Measurements from ENCODE around the gene EPS8L3.
A peak's percentile ranks its signal among the peaks of the same experiment; 100 is the strongest.
"Not testable (repeated sequence)": the region's sequence is repeated elsewhere in the genome, so short reads cannot be mapped to it uniquely, and the experiment has no call there.

Gene EPS8L3

GRCh38 chr1:109763646-109764415, at the start of gene EPS8L3:
EPS8L3 (minus strand) TSS chr1:109763923; CDS start chr1:109761749, 2,174 bp downstream.
- DNase-seq: no peak

DNA sequence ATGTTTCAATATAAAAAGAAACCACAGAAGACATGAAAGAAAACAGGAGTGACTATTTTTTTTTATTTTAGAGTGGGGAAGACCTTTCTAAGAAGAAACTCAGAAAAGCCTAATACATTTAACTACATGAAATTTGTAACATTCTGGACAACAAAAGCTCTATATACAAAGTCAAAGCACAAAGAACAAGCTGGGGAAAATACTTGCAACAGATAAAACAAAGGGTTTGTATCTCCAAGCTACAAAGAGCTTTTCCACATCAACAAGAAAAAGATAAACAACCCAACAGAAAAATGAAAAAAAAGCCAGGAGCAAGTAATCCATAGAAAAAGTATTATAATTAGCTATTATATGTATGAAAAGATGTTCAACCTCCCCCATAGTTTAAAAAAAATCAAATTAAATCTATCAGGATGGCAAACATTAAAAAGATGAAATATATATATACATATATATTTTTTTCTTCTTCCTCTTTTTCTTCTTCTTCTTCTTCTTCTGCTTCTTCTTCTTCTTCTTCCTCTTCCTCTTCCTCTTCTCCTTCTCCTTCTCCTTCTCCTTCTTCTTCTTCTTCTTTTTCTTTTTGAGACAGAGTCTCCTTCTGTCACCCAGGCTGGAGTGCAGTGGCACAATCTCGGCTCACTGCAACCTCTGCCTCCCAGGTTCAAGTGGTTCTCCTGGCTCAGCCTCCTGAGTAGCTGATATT, 49.1 kb upstream of the EPS8L3 start:
- DNase-seq: no peak

DNA sequence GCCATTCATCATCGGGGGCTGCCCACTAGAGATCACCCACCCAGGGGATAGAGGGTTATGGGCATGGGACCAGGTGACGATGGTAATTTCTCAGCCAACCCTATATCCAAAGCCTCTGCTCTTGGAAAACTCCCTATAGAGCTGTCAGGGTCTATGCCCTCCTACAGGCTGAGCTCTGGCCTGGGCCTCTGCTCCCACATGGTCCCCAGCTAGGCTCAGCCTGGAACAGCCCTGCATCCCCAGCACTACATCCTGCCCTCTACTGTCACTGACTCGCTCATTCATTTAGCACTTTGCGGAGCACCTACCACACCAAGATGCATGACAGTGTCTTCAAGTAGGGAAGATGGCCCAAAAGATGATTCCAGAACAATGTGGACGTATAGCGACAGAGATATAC, 45.0 kb upstream of the EPS8L3 start:
- DNase-seq: no peak

GRCh38 chr1:109807822-109808680, 44.3 kb upstream of the EPS8L3 start:
- DNase-seq: no peak

DNA sequence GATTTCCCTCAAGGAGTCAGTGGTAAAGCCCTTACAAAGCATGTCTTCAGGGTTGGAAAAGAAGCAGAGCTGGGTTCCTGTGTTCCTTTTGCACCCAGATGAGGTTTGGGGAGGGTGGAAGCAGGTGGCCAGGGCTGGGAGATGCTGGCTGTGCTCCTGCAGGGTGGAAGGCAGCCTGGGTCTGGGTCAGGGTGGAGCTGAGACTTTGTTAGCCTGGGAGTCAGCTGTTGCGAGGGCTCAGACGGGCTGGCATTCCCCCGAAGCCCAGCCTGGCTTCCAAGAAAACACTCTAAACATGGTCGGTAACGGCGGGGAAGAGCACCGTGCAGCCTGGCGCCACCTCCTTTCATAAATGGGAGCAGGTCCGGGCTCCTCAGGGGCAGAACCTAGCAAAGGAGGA, 43.7 kb upstream of the EPS8L3 start:
- no peak for DNase-seq

- no peak for DNase-seq
Observed at GRCh38 chr1:109806733-109807400, 43.1 kb upstream of the EPS8L3 start.

DNA sequence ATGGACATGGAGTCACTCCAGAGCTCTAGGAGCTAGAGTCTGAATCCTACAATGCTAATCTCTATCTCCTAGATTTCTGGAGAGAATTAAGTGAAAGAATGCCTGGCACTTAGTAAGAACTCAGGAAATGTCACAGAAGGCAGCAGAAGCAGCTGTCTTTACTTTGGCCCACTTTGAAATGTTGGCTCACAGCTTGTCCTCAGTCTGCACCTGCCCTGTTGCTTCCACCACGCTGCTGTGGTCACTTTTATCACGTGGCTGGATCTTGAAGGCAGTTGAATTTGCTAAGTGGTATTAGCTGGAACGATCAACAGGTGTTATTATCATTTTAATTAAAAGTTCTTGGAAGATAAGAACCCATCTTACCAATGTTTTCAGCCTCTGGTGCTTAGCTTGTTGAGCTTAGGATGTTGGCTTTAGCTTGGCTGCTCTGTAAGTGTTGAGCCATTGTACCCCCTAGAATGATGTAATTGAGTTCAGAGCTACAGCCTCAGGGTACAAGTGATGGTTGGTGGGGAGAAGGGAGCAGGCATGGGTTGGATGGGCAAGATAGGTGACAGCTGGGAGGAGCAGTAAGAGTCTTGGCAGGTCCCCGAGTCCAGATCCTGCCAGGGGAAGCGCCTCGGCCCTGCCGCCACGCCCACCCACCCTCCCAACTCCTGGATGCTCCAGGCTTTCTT, 41.9 kb upstream of the EPS8L3 start:
- no peak for DNase-seq

DNA sequence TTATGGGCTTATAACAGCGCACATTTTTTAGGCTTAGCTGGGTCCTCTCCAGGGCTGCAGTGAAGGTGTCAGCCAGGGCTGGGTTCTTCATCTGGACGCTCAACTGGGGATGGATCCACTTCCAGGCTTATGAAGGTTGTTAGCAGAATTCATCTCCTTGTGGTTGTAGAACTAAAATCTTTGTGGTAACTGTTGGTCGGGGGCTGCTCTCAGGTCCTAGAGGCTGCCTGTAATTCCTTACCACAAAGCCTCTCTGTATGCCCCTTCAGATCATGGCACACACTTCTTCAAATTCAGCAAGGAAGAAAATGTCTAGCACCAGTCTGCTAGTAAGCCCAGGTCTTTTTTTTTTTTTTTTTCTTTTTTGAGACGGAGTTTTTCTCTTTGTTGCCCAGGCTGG, 40.9 kb upstream of the EPS8L3 start:
- no peak for DNase-seq

DNA sequence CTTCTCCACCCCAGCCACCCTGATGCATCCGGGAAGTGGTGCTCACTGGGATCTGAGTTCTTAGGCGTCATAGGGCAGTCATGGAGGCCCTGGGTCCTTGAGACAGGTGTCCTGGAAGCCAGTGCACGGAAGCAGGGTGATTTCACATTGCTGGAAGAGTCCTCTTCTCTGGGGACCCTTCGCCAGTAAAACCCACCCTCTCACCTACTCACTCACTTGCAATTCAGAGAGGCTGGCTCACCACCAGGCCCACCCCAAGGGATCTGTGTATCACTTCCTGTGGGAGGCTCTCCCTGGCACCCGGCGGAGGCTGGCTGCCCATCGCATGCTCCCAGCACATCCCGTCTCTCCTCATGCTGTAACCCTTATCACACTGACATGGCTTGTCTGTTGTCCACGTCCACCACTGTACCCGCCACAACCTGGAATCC, 40.2 kb upstream of the EPS8L3 start:
- DNase-seq: no peak

- DNase-seq: no peak
Observed at GRCh38 chr1:109802901-109803561, 39.3 kb upstream of the EPS8L3 start.

DNA sequence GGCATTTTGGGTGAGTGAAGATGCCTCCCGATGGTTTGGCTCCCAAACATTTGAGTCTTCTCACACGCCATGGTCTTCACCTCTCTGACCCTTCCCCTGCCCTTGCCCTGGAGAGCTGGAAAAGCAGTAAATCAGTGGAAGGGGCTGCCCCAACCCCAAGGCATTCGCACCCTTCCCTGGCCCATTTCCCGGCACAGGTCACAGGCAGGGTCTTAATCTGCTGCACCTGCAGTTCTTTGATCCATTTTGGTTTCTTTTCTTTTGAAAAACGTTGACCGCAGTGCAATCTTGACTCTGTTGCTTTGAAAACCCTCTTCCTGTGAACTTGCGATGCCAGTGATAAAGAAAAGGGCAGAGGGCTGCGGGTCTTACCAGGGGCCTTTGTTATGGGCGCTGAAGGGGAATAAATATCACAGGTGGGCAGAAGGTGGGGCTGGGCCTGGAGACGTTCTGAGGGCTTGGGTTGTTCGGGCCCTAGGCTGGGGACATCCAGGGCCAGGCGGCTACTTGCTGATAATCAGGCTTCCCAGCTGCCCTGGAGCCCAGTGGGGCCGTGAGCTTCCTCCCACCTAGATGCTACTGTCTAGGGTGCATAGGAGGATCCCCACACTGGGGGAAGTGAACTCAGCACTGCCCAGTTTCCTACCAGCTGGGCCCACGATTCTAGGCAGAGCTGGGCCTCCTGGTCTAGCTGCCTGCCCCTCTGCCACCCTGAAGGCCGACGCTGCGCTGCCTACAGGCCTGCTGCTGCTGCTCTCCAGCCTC, 38.6 kb upstream of the EPS8L3 start:
- no peak for DNase-seq

- DNase-seq: no peak
Observed at GRCh38 chr1:109801791-109802135, 38.0 kb upstream of the EPS8L3 start.

DNA sequence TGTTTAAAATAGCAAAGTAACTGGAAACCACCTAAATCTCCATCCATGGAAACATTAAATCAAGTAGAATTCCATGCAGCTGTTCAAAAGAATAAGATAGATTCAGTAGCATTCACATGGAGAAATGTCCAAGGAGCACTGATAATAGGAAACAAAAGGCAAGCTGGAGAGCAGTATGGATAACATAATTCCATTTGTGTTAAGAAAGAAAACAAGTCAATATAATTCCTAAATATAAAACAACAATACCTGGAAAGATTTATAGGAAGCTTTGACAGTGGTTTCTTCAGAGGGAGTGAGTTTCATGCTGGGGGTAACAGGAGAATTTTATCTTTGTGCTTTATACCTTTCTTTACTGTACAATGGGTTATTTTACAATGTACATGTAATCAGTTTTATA, 36.6 kb upstream of the EPS8L3 start:
- no peak for DNase-seq

DNA sequence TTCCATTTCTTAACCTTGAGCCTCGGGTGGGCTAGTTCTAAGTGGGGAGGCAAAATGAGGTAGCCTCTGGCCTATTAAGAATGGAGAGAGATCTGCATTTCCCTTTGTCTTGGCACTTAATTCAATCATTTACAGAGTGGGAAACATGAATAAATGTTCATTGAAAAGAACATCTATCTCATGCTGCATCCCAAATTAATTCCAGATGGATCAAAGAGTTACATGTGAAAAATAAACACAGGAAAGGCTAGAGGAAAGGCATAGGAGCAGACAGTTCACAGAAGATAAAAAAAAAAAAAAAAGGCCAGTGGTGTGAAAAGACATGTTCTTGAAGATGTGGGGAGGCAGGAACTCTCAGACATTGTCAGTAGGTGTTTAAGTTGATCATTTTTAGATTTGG, 35.7 kb upstream of the EPS8L3 start:
- no peak for DNase-seq

DNA sequence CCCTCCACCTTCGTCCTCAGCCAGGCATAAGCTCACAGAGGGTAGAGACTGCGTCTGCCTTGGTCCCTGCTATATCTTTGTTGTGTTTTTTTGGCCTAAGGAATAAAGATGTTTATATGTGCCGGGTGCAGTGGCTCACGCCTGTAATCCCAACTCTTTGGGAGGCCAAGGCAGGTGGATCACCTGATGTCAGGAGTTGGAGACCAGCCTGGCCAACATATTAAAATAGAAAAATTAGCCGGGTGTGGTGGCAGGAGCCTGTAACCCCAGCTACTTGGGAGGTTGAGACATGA, 33.5 kb upstream of the EPS8L3 start:
- not testable (repeated sequence) for DNase-seq

GRCh38 chr1:109796484-109797302, 33.0 kb upstream of the EPS8L3 start:
- peak in 1 of 3 donors; percentile 56 for DNase-seq

DNA sequence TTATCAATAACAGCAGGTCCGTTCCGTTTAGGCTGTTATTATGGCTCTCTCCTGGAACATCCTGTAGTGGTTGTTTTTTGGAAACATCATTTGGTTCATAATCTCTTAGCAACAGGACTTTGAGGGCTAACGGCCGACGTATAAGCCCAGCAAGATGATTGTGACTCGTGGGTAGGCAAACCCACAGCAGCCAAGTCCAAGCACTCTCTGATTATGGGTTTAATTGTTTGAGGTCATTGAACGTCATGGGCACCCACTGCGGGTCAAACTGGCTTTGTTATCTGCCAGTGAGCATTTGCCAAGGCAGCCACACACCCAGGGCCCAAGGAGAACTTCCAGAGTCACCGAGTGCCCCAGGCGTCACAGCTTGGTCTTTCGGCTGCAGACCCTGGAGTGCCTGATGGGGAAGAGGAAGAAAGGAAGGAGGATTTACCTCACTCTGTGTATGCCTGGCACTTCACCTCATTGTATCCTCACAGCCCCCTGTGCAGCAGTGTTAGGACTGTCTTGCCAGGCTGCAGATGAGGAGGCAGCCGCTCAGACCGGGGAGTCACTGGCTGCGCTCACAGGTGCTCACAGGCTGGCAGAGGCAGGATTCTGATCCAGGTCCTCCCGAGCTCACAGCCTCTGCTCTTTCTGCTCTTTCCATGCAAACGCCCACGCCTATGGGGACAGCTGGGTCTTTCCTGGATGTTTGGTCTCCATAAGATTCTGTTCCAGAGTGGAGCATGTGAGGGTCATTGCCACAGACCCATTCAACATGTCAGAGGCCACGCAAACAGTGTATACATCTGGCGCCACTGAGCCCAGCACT, 30.8 kb upstream of the EPS8L3 start:
- DNase-seq: peak in 1 of 3 donors; percentile 28

DNA sequence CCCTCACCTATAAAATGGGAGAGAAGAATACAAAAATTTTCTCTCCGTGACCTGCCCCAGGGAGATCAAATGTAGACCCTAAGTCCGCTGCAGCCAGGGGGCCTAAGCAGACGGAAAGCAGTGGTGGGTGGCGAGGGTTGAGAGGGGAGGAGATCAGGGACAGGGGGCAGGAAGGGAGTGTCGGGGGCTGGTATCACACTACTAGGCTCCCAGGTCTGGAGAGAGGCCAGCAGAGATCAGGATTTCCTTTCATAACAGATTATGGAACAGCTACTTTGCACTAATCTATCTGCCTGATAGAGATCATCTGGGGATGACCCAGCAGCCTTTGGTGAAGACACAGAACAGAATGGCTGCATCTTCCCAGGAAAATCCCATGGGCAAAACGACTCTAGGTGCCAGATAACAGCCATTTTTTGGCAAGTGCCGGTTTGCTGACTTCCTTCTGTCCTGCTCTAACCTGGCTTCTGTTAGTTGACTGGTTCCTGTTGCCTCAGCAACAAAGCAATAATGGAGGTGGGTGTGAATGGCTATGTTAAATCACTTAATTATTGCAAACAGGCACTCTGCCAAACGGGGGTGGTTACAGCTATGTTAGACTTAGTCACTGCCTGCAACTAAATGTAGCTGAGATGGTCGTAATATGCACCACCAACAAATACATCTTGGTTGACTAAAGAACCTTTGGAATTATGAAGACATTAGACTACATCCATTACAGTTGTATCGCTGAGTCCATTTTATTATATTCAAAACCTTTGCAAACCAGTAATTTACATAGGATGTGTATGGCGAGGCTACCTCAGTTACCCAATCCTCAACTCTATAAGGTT, 30.0 kb upstream of the EPS8L3 start:
- DNase-seq: peak; percentile 61 to 74 (median 65)
